GM23248 (cell line): ENCODE measurements around the gene RAPSN. TPM values are rescaled to one million over a fixed set of nuclear protein-coding genes. Genes with fewer than 3 reads are reported as not detected.
"Not testable (repeated sequence)": the region's sequence is repeated elsewhere in the genome, so short reads cannot be mapped to it uniquely, and the experiment has no call there.

ENCODE experiments used
- DNase-seq: peaks from one replicate; pipeline ENCODE4 v3.0.0-alpha.2; 2015
- H2AFZ ChIP-seq: fragments of 200-600 bp; sonication (generic); 2 replicates; pipeline ENCODE4 v1.6.1; 2016; ENCODE audit warnings: antibody characterized with exemption
- H3F3A ChIP-seq: fragments of 200-600 bp; sonication (generic); 2 replicates; pipeline ENCODE4 v1.6.1; 2016; ENCODE audit warnings: mild to moderate bottlenecking, antibody characterized with exemption, mixed run types; ENCODE audit not compliant: insufficient read depth
- H3K27ac ChIP-seq: fragments of 200-600 bp; sonication (generic); 2 replicates; pipeline ENCODE4 v1.5.1; 2016; ENCODE audit warnings: mild to moderate bottlenecking
- H3K27me3 ChIP-seq: fragments of 200-600 bp; sonication (generic); replicated peaks from 2 replicates; pipeline ENCODE4 v1.6.1; 2016; ENCODE audit warnings: mild to moderate bottlenecking; ENCODE audit not compliant: insufficient read depth
- H3K36me3 ChIP-seq: fragments of 200-600 bp; sonication (generic); 2 replicates; pipeline ENCODE4 v1.6.1; 2016; ENCODE audit warnings: low read depth, mild to moderate bottlenecking
- H3K4me1 ChIP-seq: fragments of 200-600 bp; sonication (generic); 2 replicates; pipeline ENCODE4 v1.6.1; 2016; ENCODE audit warnings: mild to moderate bottlenecking; ENCODE audit not compliant: insufficient read depth
- H3K4me2 ChIP-seq: fragments of 200-600 bp; sonication (generic); one replicate; pipeline ENCODE4 v1.6.1; 2016; ENCODE audit warnings: mild to moderate bottlenecking; ENCODE audit not compliant: unreplicated experiment
- H3K4me3 ChIP-seq: fragments of 200-600 bp; sonication (generic); 2 replicates; pipeline ENCODE4 v1.5.1; 2016; ENCODE audit warnings: mild to moderate bottlenecking
- H3K79me2 ChIP-seq: fragments of 200-600 bp; sonication (generic); 2 replicates; pipeline ENCODE4 v1.6.1; 2016; ENCODE audit warnings: mild to moderate bottlenecking; ENCODE audit not compliant: insufficient read depth
- H3K9ac ChIP-seq: fragments of 200-600 bp; sonication (generic); 2 replicates; pipeline ENCODE4 v1.6.1; 2016; ENCODE audit warnings: mild to moderate bottlenecking
- H3K9me2 ChIP-seq: fragments of 200-600 bp; sonication (generic); 2 replicates; pipeline ENCODE4 v1.6.1; 2016; ENCODE audit warnings: mixed run types, mild to moderate bottlenecking, moderate library complexity; ENCODE audit not compliant: insufficient read depth
- H3K9me3 ChIP-seq: fragments of 200-600 bp; sonication (generic); one replicate; pipeline ENCODE4 v1.6.1; 2017; ENCODE audit warnings: low read depth
- H4K20me1 ChIP-seq: fragments of 200-600 bp; sonication (generic); 2 replicates; pipeline ENCODE4 v1.6.0; 2016; ENCODE audit not compliant: insufficient read depth
- EZH2 ChIP-seq: fragments of 200-600 bp; sonication (generic); IDR thresholded peaks from 2 replicates; pipeline ENCODE4 v1.6.1; 2018; ENCODE audit warnings: antibody characterized with exemption, mild to moderate bottlenecking; ENCODE audit not compliant: insufficient read depth, poor library complexity, severe bottlenecking
- EZH2phosphoT487 ChIP-seq: fragments of 200-600 bp; sonication (generic); IDR thresholded peaks from 2 replicates; pipeline ENCODE4 v1.6.1; 2018; ENCODE audit warnings: antibody characterized with exemption, moderate library complexity, mild to moderate bottlenecking, low read depth; ENCODE audit not compliant: insufficient read depth
- WGBS, 2 experiments: methylation state at CpG; one replicate each; pipeline ENCODE4 v1.1.6; 2015 to 2017; ENCODE audit warnings: low lambda C conversion rate in 2 of 2, low coverage in 1 of 2; ENCODE audit errors: missing lambda C conversion rate in 2 of 2; 5-methylcytosine and 5-hydroxymethylcytosine counted together
- in situ Hi-C: fragments of 300-500 bp; cut with MboI; formaldehyde crosslinking; loops from 2 replicates; pipeline ENCODE4 v1.15.0; 2020
- polyA plus RNA-seq: library from polyadenylated mRNA; unstranded; fragments of >200 nt; fragmentation: Nextera tagmentation; extraction: Ambion mirVana; gene quantifications from 2 replicates; pipeline ENCODE4 v1.2.1, GENCODE V29; 2016
- total RNA-seq: library from RNA; depleted of rRNA; stranded (reverse); fragments of >200 nt; shearing (Covaris generic); gene quantifications from 2 replicates; pipeline ENCODE4 v1.2.3, GENCODE V29; 2014

RAPSN gene
- total and polyA plus RNA-seq, 2 experiments from 2014 or later, result 0.11 to 0.22 TPM

DNA sequence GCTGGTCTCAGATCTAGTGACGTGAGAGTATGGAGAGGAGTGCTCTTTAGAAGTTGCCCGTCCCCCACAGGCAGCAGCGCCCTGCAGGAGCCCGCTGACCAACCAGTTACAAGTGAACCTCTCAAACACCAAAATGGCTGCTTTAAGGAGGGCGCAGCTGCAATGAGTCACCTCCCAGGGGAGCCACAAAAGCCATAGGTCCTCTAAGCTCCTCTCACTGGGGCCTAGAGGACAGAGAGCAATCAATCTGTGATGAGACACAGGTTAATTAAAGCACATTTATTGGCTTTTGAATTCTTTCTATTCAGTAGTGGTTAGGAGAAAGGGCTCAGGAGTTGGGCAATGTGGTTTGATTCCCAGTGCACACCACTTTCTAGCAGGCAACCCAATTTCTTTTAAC is 15.5 kb upstream of the RAPSN start:
- peaks cover 18% of the 10 kb centered on the region for H3K36me3 ChIP-seq
- peaks cover 62% of the 10 kb centered on the region for H3K79me2 ChIP-seq
- WGBS, 2 experiments, result 90 to 95% methylated on average over 5 of the region's 5 CpGs
- H3K4me2 ChIP-seq, result no peak overlapping the region
- peaks cover 37% of the 10 kb centered on the region for H3K4me1 ChIP-seq
- TF ChIP-seq EZH2 (no peak), EZH2phosphoT487 (no peak)
- H3K4me3 ChIP-seq, result no peak overlapping the region
- H3F3A ChIP-seq, result peaks cover 33% of the 10 kb centered on the region; the same call in 1 of the 2 replicates
- H4K20me1 ChIP-seq, result no peaks in the 10 kb centered on the region
- peak; percentile 49 for DNase-seq
- no peak overlapping the region for H2AFZ ChIP-seq
- H3K9me3 ChIP-seq, result no peaks in the 10 kb centered on the region
- no peaks in the 10 kb centered on the region for H3K9me2 ChIP-seq
- H3K9ac ChIP-seq, result no peak overlapping the region
- H3K27me3 ChIP-seq, result no peaks in the 10 kb centered on the region
- in situ Hi-C loops, result no loop called here
- no peak overlapping the region for H3K27ac ChIP-seq

DNA sequence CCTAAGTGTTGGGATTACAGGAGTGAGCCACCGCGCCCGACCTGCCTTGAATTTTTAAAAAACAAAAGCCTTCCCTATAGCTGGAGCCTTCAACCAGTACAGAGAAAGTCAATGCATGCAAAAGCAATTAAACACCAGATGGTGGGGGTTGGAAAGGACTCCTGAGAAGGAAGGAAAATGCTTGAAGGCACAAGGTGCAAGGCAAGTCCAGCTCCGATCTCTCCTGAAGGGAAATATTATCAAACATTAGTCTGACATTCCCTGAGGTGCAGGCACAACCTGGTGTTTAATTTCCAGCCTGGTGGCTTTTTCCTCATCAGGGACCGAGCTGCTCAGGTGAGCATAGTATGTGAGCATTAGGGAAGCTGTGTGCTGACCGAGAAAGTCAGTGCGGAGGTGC is 12.9 kb upstream of the RAPSN start:
- no peaks in the 10 kb centered on the region for H3K27me3 ChIP-seq
- no peak overlapping the region for H3K4me3 ChIP-seq
- no peak overlapping the region for H2AFZ ChIP-seq
- 0 out of 2 replicates have a peak, but pooled peaks cover 6% of the 10 kb centered on the region for H3K36me3 ChIP-seq
- H4K20me1 ChIP-seq, result no peaks in the 10 kb centered on the region
- H3F3A ChIP-seq, result peaks cover 19% of the 10 kb centered on the region; the same call in 1 of the 2 replicates
- no peak overlapping the region for H3K27ac ChIP-seq
- no peaks in the 10 kb centered on the region for H3K9me2 ChIP-seq
- 80 to 86% methylated on average over 7 of the region's 7 CpGs for WGBS, 2 experiments
- no peaks in the 10 kb centered on the region for H3K9me3 ChIP-seq
- no peak overlapping the region for H3K4me2 ChIP-seq
- in situ Hi-C loops, result no loop called here
- DNase-seq, result no peak
- H3K79me2 ChIP-seq, result peaks cover 43% of the 10 kb centered on the region
- no peak overlapping the region for H3K9ac ChIP-seq
- peaks cover 27% of the 10 kb centered on the region for H3K4me1 ChIP-seq
- TF ChIP-seq EZH2phosphoT487 (no peak), EZH2 (no peak)

DNA sequence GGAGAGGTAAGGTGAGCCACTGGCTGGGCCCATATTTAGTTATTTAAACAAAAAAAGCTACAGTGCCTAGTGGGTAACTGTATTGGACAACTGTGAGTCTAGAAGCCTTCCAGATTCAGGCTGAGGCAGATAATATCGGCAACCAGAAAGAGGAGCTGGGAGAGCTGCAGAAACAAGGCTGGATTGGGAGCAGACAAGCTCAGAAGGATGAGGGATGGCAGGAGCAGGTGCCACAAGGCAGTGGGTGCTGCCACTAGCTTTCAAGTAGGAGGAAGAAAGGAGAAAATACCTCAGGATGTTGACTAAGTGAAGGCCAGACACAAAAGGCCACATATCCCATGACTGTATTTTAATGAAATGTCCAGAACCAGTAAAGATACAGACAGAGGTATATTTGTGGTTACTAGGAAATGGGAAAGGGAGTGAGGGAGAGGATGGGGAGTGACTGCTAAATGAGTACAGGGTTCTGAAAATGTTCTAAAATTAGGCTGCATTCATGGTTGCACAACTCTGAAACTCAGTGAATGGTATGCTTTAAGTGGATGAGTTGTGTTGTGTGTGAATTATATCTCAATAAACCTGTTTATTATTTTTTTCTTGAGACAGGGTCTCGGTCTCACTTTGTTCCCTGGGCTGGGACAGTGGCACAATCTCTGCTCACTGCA is 11.8 kb upstream of the RAPSN start:
- Histone ChIP-seq H3K4me2 (no peak overlapping the region), H3K27me3 (no peaks in the 10 kb centered on the region), H3K27ac (no peak overlapping the region), H3F3A (peaks cover 13% of the 10 kb centered on the region; the same call in 1 of the 2 replicates), H3K4me1 (peaks cover 16% of the 10 kb centered on the region), H3K9ac (no peak overlapping the region), H2AFZ (no peak overlapping the region), H3K36me3 (0 out of 2 replicates have a peak, but pooled peaks cover 6% of the 10 kb centered on the region), H3K9me3 (no peaks in the 10 kb centered on the region), H3K79me2 (peaks cover 34% of the 10 kb centered on the region), H4K20me1 (no peaks in the 10 kb centered on the region), H3K9me2 (no peaks in the 10 kb centered on the region), H3K4me3 (no peak overlapping the region)
- in situ Hi-C loops, result no loop called here
- DNase-seq, result peak; percentile 40
- 94 to 100% methylated on average over 2 of the region's 2 CpGs for WGBS, 2 experiments
- TF ChIP-seq EZH2phosphoT487 (no peak), EZH2 (no peak)

DNA sequence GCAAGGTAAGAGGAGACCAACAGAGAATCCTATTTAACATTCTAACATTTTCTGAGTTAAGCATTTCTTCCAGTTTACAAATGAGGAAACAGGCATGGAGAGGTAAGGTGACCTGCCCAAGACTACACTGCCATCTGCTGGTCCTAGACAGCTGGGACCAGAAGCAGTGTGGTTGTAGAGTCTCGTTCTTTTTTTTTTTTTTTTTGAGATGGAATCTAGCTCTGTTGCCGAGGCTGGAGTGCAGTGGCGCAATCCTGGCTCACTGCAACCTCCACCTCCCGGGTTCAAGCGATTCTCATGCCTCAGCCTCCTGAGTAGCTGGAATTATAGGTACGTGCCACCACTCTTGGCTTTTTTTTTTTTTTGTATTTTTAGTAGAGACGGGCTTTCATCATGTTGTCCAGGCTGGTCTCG is 5.3 kb upstream of the RAPSN start:
- H3K27ac ChIP-seq, H3K9me2 ChIP-seq, H4K20me1 ChIP-seq, H3K4me3 ChIP-seq, H3K9me3 ChIP-seq, H3K9ac ChIP-seq, in situ Hi-C loops, H2AFZ ChIP-seq, H3K4me2 ChIP-seq, H3K27me3 ChIP-seq, H3K79me2 ChIP-seq, H3K4me1 ChIP-seq, H3K36me3 ChIP-seq: not testable (repeated sequence)
- 10 to 11% methylated on average over 6 to 8 of the region's 8 CpGs for WGBS, 2 experiments
- peak; percentile 87 for DNase-seq
- peaks cover 12% of the 10 kb centered on the region; the same call in 1 of the 2 replicates for H3F3A ChIP-seq
